Brain microvascular endothelial cell (primary cell): ENCODE data around the gene PTGR1.
"Not testable (repeated sequence)": the region's sequence is repeated elsewhere in the genome, so short reads cannot be mapped to it uniquely, and the experiment has no call there.

Experiments
- DNase-seq: peaks from one replicate; pipeline ENCODE4 v3.0.0-alpha.2; 2020
- H3K27ac ChIP-seq: fragments of 250-450 bp; sonication (Bioruptor Pico); 2 replicates; pipeline ENCODE4 v1.5.1; 2020; ENCODE audit warnings: mild to moderate bottlenecking, moderate library complexity
- H3K27me3 ChIP-seq: fragments of 250-450 bp; sonication (Bioruptor Pico); replicated peaks from 2 replicates; pipeline ENCODE4 v1.5.1; 2020; ENCODE audit warnings: mild to moderate bottlenecking
- H3K36me3 ChIP-seq: fragments of 250-450 bp; sonication (Bioruptor Pico); replicated peaks from 2 replicates; pipeline ENCODE4 v1.5.1; 2020; ENCODE audit warnings: mild to moderate bottlenecking
- H3K4me3 ChIP-seq: 2 replicates; pipeline ENCODE4 v1.5.1; 2011; ENCODE audit warnings: low read depth, mild to moderate bottlenecking, control low read depth, low read length, moderate library complexity
- in situ Hi-C: cut with HindIII; loops from 2 replicates; pipeline ENCODE4 v1.10.0; 2017; ENCODE audit warnings: low sequenced_read_pairs, low pct_ligation_motif_present
- TF ChIP-seq, protein P1 (sequence below): IDR thresholded peaks from 2 replicates; pipeline ENCODE4 v1.5.1; 2011; ENCODE audit warnings: low read depth, mild to moderate bottlenecking, moderate library complexity, low read length, control low read depth, inconsistent platforms; ENCODE audit errors: missing control alignments

The PTGR1 gene

DNA sequence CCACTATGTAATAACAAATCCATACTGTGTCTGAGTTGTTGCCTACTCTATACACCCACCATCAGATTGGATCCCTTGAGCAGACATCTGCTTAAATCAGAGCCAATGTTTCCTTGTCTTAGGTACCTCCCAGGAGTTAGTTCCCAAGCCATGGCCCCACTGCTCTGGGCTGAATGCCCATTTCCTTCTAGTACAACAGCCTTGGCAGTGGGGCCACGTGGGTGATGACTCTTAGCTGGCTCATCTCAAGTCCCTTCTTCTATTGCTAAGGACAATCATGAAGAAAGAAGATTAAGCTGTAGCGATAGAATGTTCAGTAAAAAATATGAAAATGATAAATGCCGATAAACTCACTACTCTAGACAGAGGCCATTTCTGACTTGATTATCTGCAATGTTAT is 16.6 kb downstream of the PTGR1 start:
- in situ Hi-C loops: no loop called here
- TF ChIP-seq, protein P1, sequence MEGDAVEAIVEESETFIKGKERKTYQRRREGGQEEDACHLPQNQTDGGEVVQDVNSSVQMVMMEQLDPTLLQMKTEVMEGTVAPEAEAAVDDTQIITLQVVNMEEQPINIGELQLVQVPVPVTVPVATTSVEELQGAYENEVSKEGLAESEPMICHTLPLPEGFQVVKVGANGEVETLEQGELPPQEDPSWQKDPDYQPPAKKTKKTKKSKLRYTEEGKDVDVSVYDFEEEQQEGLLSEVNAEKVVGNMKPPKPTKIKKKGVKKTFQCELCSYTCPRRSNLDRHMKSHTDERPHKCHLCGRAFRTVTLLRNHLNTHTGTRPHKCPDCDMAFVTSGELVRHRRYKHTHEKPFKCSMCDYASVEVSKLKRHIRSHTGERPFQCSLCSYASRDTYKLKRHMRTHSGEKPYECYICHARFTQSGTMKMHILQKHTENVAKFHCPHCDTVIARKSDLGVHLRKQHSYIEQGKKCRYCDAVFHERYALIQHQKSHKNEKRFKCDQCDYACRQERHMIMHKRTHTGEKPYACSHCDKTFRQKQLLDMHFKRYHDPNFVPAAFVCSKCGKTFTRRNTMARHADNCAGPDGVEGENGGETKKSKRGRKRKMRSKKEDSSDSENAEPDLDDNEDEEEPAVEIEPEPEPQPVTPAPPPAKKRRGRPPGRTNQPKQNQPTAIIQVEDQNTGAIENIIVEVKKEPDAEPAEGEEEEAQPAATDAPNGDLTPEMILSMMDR: no peak
- Histone ChIP-seq H3K36me3 (peaks cover 37% of the 10 kb centered on the region), H3K27me3 (no peaks in the 10 kb centered on the region), H3K4me3 (no peak overlapping the region), H3K27ac (no peak overlapping the region)
- DNase-seq: peak; percentile 29

DNA sequence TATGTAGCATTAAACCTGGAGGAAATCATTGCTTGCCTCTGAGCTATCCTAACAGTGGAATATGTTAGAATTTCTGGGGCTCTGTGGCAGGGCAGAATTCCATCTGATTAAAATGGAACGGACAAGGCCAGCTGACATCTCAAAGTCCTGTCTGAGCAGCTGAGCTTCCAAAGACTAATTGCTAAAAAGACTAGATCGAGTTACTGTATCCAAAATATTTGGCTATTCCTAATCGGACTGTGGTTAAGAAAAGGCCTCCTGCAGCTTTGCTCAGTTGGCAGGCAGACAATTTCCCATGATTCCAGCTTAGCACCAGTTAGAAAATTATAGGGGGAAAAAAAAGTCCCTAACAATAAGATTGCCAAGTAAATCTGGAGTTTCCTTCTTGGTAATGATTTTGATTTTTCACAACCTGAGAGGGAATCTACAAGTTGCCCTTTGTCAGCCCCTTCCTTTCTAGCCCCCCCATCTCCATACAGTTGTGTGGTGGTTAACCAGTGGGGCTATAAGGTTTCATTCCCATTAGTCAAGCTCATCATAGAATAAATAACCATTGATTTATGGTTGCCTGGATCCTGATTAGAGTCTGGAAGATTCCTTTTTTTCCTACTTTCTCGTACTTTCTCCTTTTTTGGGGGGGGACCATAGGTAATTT is 26.4 kb downstream of the PTGR1 start:
- no peak overlapping the region for H3K4me3 ChIP-seq
- peak; percentile 75 for DNase-seq
- peaks cover 42% of the 10 kb centered on the region for H3K36me3 ChIP-seq
- TF ChIP-seq, protein P1: no peak
- no peak overlapping the region for H3K27ac ChIP-seq
- in situ Hi-C loops: no loop called here
- no peaks in the 10 kb centered on the region for H3K27me3 ChIP-seq

DNA sequence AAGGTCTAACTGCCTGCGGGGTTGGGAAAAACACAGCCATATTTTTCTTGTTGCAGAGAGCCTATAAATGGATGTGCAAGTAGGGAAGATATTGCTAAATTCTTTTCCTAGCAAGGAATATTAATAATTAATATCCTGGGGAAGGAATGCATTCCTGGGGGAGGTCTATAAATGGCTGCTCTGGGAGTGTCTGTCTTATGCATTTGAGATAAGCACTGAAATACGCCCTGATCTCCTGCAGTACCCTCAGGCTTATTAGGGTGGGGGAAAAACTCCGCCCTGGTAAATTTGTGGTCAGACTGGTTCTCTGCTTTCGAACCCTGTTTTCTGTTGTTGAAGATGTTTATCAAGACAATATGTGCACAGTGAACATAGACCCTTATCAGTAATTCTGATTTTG is 31.3 kb downstream of the PTGR1 start:
- in situ Hi-C loops, H3K27ac ChIP-seq, DNase-seq, H3K4me3 ChIP-seq, H3K27me3 ChIP-seq: not testable (repeated sequence)
- peaks cover 57% of the 10 kb centered on the region for H3K36me3 ChIP-seq

DNA sequence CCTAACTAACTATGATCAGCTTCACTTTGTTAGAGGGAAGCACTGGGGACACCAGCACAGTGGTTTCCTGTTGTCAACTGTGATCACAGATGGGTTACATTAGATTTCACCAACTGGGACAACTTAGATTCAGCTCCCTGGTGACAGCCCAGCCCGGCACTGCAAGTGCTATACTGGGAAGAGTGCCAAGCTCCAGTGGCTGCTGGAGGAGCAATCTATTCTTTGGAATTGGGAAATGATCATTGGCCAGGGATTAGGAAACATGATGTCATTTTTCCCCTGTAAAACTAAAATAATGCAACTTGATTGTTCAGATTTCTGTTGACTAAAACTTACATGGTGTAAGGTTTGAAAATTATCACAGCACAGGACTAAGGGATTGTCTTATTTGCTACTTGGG is 33.2 kb downstream of the PTGR1 start:
- in situ Hi-C loops: no loop called here
- Histone ChIP-seq H3K36me3 (peaks cover 54% of the 10 kb centered on the region), H3K27me3 (no peaks in the 10 kb centered on the region), H3K27ac (no peak overlapping the region), H3K4me3 (no peak overlapping the region)
- DNase-seq: no peak
- TF ChIP-seq, protein P1: no peak

DNA sequence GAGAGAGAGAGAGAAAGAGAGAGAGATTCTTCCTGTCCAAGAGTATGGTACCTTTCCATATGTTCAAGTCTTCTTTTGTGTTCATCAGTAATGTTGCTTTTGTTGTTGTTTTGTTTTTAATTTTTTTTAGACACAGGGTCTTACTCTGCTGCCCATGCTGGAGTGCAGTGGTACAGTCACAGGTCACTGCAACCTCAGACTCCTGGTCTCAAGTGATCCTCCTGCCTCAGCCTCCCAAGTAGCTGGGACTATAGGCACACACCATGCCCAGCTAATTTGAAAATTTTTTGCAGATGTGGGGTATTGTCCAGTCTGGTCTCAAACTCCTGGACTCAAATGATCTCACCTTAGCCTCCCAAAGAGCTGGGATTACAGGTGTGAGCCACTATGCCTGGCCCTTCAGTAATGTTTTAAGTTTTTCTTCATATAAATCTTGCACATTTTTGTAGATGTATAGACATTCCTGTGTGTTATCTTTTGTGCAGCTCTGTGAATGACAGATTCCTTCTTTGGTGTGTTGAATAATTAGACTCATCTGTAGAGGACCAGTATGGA is 38.2 kb downstream of the PTGR1 start:
- peaks cover 19% of the 10 kb centered on the region for H3K36me3 ChIP-seq
- in situ Hi-C loops: no loop called here
- TF ChIP-seq, protein P1: no peak
- no peak overlapping the region for H3K27ac ChIP-seq
- H3K27me3 ChIP-seq: no peaks in the 10 kb centered on the region
- no peak overlapping the region for H3K4me3 ChIP-seq
- no peak for DNase-seq

DNA sequence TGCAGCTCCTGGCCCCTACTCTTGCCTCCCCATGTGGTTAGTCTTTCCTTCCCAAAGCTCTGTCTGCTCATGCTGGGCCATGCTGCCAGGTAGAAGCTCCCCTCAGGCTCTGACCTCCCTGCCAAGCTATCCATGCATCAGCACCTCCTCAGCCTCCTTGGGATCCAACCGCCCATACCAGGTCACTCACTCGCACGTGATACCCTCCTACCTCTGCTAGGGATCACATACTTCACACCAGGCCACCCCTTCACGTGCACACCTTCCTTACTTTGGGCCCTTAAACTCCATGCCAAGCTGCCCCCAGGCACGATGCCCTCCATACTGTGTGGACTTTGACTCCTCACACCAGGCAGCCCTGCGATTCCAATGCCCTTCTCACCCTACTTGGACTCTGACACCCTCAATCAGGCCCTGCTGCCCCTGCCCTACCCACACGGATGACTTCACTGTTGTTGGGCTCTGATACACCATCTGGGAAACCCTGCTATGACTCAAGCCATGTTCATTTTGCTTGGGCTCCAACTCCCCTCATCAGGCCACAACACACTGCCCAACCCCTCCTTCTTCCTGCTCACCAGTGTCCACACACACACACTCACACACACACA is 40.3 kb downstream of the PTGR1 start:
- no peak overlapping the region for H3K27ac ChIP-seq
- peaks cover 8% of the 10 kb centered on the region for H3K36me3 ChIP-seq
- in situ Hi-C loops: no loop called here
- DNase-seq: peak; percentile 53
- no peak overlapping the region for H3K4me3 ChIP-seq
- TF ChIP-seq, protein P1: no peak
- H3K27me3 ChIP-seq: no peaks in the 10 kb centered on the region

DNA sequence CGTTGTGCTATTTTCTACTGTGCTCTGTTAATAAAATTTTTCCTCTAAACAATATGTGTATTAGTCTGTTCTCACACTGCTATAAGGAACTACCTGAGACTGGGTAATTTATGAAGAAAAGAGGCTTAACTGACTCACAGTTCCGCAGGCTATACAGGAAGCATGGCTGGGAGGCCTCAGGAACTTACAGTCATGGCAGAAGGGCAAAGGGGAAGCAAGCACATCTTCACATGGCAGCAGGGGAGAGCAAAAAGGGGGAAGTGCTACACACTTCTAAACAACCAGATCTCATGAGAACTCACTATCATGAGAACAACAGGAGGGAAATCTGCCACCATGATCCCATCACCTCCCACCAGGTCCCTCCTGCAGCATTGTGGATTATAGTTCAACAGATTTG is 44.0 kb downstream of the PTGR1 start:
- H3K27ac ChIP-seq, in situ Hi-C loops, DNase-seq, H3K36me3 ChIP-seq, H3K27me3 ChIP-seq, H3K4me3 ChIP-seq: not testable (repeated sequence)
